HepG2 (cell line): ENCODE results near the gene RUNDC1. TPM values are rescaled to one million over a fixed set of nuclear protein-coding genes. Genes with fewer than 3 reads are reported as not detected.
A peak's percentile ranks its signal among the peaks of the same experiment; 100 is the strongest.

Experiments
- BRD4 ChIP-seq: sonication (generic); formaldehyde crosslinking; IDR thresholded peaks from 2 replicates; pipeline ENCODE4 v1.4.0; 2020; ENCODE audit warnings: missing genetic modification reagents
- CEBPG ChIP-seq: IDR thresholded peaks from 2 replicates; pipeline ENCODE4 v1.6.1; 2016
- CENPT ChIP-seq: sonication (generic); formaldehyde crosslinking; IDR thresholded peaks from 2 replicates; pipeline ENCODE4 v1.8.0; 2022; ENCODE audit warnings: low read depth, mild to moderate bottlenecking, moderate library complexity, missing genetic modification reagents
- ETV5 ChIP-seq: IDR thresholded peaks from 2 replicates; pipeline ENCODE4 v1.6.1; 2018; ENCODE audit warnings: missing biosample characterization, missing genetic modification reagents, inconsistent platforms, borderline replicate concordance
- FOXP1 ChIP-seq, 2 experiments: fragments of 450-650 bp in 1 of 2; IDR thresholded peaks; 2 replicates each; pipeline ENCODE4 v1.6.1; 2017 to 2018; ENCODE audit warnings: antibody characterized with exemption in 1 of 2
- KDM3A ChIP-seq: IDR thresholded peaks from 2 replicates; pipeline ENCODE4 v1.6.1; 2018; ENCODE audit warnings: low read depth, missing compliant biosample characterization
- NR2F1 ChIP-seq, 2 experiments: fragments of 450-650 bp in 1 of 2; formaldehyde crosslinking in 1 of 2; IDR thresholded peaks; 2 replicates each; pipeline versions ENCODE4 v1.5.0 to v1.6.1; 2016 to 2020; ENCODE audit warnings: mild to moderate bottlenecking in 1 of 2, missing compliant biosample characterization in 1 of 2, missing genetic modification reagents in 1 of 2, moderate library complexity in 1 of 2
- RXRB ChIP-seq: IDR thresholded peaks from 2 replicates; pipeline ENCODE4 v1.6.1; 2016; ENCODE audit warnings: borderline replicate concordance, missing genetic modification reagents, missing compliant biosample characterization
- YEATS2 ChIP-seq: sonication (generic); formaldehyde crosslinking; IDR thresholded peaks from 2 replicates; pipeline ENCODE4 v1.4.0; 2020; ENCODE audit warnings: missing genetic modification reagents, borderline replicate concordance
- ZBTB1 ChIP-seq: sonication (generic); formaldehyde crosslinking; IDR thresholded peaks from 2 replicates; pipeline ENCODE4 v1.4.0; 2020; ENCODE audit warnings: missing genetic modification reagents, borderline replicate concordance
- ZBTB38 ChIP-seq: sonication (generic); formaldehyde crosslinking; IDR thresholded peaks from 2 replicates; pipeline ENCODE4 v1.5.1; 2020; ENCODE audit warnings: mild to moderate bottlenecking, missing genetic modification reagents
- ZMYM4 ChIP-seq: sonication (generic); formaldehyde crosslinking; IDR thresholded peaks from 2 replicates; pipeline ENCODE4 v1.8.1; 2023; ENCODE audit warnings: mild to moderate bottlenecking, missing genetic modification reagents
- ZNF589 ChIP-seq: sonication (generic); formaldehyde crosslinking; conservative IDR thresholded peaks from 2 replicates; pipeline ENCODE4 v1.8.0; 2022; ENCODE audit warnings: mild to moderate bottlenecking, moderate library complexity, missing genetic modification reagents
- ZNF616 ChIP-seq: sonication (generic); formaldehyde crosslinking; IDR thresholded peaks from 2 replicates; pipeline ENCODE4 v1.5.0; 2020; ENCODE audit warnings: low read depth, mild to moderate bottlenecking, missing genetic modification reagents
- polyA plus RNA-seq, 8 experiments: library from polyadenylated mRNA; depleted of rRNA in 3 of 8; stranded (reverse) in 7 of 8; unstranded in 1 of 8; fragments of >200 nt; fragmentation: Illumina TruSeq in 4 of 8; extraction: Trizol in 4 of 8; gene quantifications; 2 replicates each; pipeline versions ENCODE4 v1.2.1 to v1.2.3, GENCODE V29; 2011 to 2016; ENCODE audit warnings: low read depth in 4 of 8, missing spikeins in 1 of 8, mixed read lengths in 1 of 8; ENCODE audit not compliant: insufficient read depth in 1 of 8
- total RNA-seq, 5 experiments: library from RNA; depleted of rRNA; stranded (reverse); fragments of >200 nt; fragmentation: Illumina TruSeq; extraction: Trizol; gene quantifications; 2 replicates each; pipeline ENCODE4 v1.2.3, GENCODE V29; 2016; ENCODE audit warnings: low read depth in 1 of 5
- TF ChIP-seq, protein P1 (sequence below): sonication (generic); formaldehyde crosslinking; IDR thresholded peaks from 2 replicates; pipeline ENCODE4 v1.4.0; 2020; ENCODE audit warnings: missing genetic modification reagents
- TF ChIP-seq, protein P2 (sequence below): sonication (generic); formaldehyde crosslinking; IDR thresholded peaks from 2 replicates; pipeline ENCODE4 v1.8.0; 2022; ENCODE audit warnings: mild to moderate bottlenecking, missing genetic modification reagents, moderate library complexity
- TF ChIP-seq, protein P3 (sequence below): IDR thresholded peaks from 2 replicates; pipeline ENCODE4 v1.6.1; 2016; ENCODE audit warnings: low read depth
- TF ChIP-seq, protein P4 (sequence below): sonication (generic); formaldehyde crosslinking; IDR thresholded peaks from 2 replicates; pipeline ENCODE4 v1.4.0; 2020; ENCODE audit warnings: mild to moderate bottlenecking, missing genetic modification reagents
- TF ChIP-seq, protein P5 (sequence below): sonication (generic); formaldehyde crosslinking; IDR thresholded peaks from 2 replicates; pipeline ENCODE4 v1.4.0; 2020; ENCODE audit warnings: missing genetic modification reagents, borderline replicate concordance

The RUNDC1 gene
- total and polyA plus RNA-seq, 2 of the 13 experiments (the other 11 are each of a cell fraction or from before 2014, with no cell fraction given): 10.3 to 11.4 TPM

DNA sequence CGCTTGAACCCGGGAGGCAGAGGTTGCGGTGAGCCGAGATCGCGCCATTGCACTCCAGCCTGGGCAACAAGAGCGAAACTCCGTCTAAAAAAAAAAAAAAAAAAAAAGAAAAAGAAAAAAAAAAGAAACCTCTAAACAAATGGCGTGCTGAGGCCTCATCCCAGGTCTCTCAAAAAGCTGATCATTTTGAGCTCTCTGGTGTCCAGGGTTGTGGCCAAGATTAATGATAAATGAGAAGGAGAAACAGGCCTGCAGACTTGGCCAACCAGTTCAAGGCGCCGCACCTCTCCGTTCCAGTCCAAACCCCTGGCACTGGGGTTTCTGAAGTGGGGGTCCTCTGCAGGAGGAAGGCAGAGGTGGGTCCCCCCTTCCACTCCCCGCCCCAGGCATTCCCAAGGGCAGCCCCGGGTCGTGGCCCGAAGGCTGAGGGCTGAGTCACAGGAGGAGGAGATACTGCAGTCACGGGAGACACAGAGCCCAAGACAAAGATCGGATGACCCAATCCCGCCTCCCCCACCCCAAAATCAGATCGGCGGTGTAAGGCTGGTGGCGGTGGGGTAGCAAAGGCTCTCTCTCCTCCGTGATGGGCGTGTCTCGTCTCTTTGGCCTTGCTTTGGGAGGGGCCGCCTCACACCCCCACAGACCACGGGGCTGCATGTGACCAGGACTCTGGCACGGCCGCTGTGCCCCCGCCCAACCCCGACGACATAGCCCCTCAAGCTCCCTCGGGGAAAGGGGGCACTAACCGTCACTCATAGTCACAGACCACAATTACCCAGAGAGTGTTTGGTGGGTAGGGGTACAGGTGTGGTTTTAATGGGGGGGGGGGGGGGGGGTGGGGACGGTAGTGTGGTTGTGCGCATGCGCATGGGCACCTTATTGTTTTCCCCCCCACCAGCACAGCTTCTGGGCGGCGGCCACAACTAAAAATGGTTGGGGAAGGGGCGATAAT lies 40.7 kb downstream of the RUNDC1 start (continued):
- TF ChIP-seq ZBTB38 (peak; percentile 76), BRD4 (peak; percentile 22; the same call in 1 of the 2 replicates), KDM3A (CRISPR knock-in tag) (peak; percentile 66; the same call in 1 of the 2 replicates), NR2F1 (CRISPR knock-in tag; IDR thresholded peaks at IDR 0.05) (0 out of 4 replicates have a peak, but pooled peaks of 1 of the 2 experiments have one; percentile 43), ETV5 (CRISPR knock-in tag) (peak; percentile 38; the same call in 1 of the 2 replicates), YEATS2 (CRISPR knock-in tag) (peak; percentile 62; the same call in 1 of the 2 replicates), RXRB (CRISPR knock-in tag) (0 out of 2 replicates have a peak, but pooled peaks have one; percentile 26), CEBPG (CRISPR knock-in tag) (peak; percentile 22; the same call in 1 of the 2 replicates), CENPT (CRISPR knock-in tag) (no peak), ZBTB1 (CRISPR knock-in tag) (no peak), ZMYM4 (CRISPR knock-in tag) (peak; percentile 15; the same call in 1 of the 2 replicates), ZNF616 (CRISPR knock-in tag) (0 out of 2 replicates have a peak, but pooled peaks have one; percentile 64), FOXP1 (IDR thresholded peaks at IDR 0.05) (no peak), FOXP1 (CRISPR knock-in tag; IDR thresholded peaks at IDR 0.05) (peak; percentile 22; the same call in 1 of the 2 replicates), ZNF589 (CRISPR knock-in tag) (no peak)
- TF ChIP-seq, protein P1, sequence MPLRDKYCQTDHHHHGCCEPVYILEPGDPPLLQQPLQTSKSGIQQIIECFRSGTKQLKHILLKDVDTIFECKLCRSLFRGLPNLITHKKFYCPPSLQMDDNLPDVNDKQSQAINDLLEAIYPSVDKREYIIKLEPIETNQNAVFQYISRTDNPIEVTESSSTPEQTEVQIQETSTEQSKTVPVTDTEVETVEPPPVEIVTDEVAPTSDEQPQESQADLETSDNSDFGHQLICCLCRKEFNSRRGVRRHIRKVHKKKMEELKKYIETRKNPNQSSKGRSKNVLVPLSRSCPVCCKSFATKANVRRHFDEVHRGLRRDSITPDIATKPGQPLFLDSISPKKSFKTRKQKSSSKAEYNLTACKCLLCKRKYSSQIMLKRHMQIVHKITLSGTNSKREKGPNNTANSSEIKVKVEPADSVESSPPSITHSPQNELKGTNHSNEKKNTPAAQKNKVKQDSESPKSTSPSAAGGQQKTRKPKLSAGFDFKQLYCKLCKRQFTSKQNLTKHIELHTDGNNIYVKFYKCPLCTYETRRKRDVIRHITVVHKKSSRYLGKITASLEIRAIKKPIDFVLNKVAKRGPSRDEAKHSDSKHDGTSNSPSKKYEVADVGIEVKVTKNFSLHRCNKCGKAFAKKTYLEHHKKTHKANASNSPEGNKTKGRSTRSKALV: no peak
- TF ChIP-seq, protein P2, sequence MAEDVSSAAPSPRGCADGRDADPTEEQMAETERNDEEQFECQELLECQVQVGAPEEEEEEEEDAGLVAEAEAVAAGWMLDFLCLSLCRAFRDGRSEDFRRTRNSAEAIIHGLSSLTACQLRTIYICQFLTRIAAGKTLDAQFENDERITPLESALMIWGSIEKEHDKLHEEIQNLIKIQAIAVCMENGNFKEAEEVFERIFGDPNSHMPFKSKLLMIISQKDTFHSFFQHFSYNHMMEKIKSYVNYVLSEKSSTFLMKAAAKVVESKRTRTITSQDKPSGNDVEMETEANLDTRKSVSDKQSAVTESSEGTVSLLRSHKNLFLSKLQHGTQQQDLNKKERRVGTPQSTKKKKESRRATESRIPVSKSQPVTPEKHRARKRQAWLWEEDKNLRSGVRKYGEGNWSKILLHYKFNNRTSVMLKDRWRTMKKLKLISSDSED (CRISPR knock-in tag): no peak
- TF ChIP-seq, protein P3, sequence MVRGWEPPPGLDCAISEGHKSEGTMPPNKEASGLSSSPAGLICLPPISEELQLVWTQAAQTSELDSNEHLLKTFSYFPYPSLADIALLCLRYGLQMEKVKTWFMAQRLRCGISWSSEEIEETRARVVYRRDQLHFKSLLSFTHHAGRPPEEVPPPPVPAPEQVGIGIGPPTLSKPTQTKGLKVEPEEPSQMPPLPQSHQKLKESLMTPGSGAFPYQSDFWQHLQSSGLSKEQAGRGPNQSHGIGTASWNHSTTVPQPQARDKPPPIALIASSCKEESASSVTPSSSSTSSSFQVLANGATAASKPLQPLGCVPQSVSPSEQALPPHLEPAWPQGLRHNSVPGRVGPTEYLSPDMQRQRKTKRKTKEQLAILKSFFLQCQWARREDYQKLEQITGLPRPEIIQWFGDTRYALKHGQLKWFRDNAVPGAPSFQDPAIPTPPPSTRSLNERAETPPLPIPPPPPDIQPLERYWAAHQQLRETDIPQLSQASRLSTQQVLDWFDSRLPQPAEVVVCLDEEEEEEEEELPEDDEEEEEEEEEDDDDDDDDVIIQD (CRISPR knock-in tag): peak; percentile 54; the same call in 1 of the 2 replicates
- TF ChIP-seq, protein P4, sequence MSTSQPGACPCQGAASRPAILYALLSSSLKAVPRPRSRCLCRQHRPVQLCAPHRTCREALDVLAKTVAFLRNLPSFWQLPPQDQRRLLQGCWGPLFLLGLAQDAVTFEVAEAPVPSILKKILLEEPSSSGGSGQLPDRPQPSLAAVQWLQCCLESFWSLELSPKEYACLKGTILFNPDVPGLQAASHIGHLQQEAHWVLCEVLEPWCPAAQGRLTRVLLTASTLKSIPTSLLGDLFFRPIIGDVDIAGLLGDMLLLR (CRISPR knock-in tag): peak; percentile 29; the same call in 1 of the 2 replicates
- TF ChIP-seq, protein P5, sequence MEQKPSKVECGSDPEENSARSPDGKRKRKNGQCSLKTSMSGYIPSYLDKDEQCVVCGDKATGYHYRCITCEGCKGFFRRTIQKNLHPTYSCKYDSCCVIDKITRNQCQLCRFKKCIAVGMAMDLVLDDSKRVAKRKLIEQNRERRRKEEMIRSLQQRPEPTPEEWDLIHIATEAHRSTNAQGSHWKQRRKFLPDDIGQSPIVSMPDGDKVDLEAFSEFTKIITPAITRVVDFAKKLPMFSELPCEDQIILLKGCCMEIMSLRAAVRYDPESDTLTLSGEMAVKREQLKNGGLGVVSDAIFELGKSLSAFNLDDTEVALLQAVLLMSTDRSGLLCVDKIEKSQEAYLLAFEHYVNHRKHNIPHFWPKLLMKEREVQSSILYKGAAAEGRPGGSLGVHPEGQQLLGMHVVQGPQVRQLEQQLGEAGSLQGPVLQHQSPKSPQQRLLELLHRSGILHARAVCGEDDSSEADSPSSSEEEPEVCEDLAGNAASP (CRISPR knock-in tag): peak; percentile 68
